RWPE2 (cell line): ENCODE measurements around the gene SOAT2.

Source experiments
- ATAC-seq: fragments of 200-7000 bp; cut with Tn5 transposase; 3 replicates; pipeline ENCODE4 v1.9.1; 2021; ENCODE audit warnings: low read depth
- DNase-seq: peaks from one replicate; pipeline ENCODE4 v3.0.0-alpha.2; 2020; ENCODE audit warnings: low spot score
- H3K27ac ChIP-seq: fragments of 450-650 bp; 2 replicates; pipeline ENCODE4 v1.5.1; 2017; ENCODE audit warnings: mild to moderate bottlenecking; ENCODE audit not compliant: poor library complexity, severe bottlenecking
- H3K27me3 ChIP-seq: fragments of 250-450 bp; sonication (Bioruptor Pico); 2 replicates; pipeline ENCODE4 v1.5.1; 2021; ENCODE audit warnings: mild to moderate bottlenecking, moderate library complexity; ENCODE audit not compliant: insufficient read depth, poor library complexity, severe bottlenecking
- H3K36me3 ChIP-seq: fragments of 250-450 bp; sonication (Bioruptor Pico); 2 replicates; pipeline ENCODE4 v1.5.1; 2020; ENCODE audit warnings: low read depth, mild to moderate bottlenecking, moderate library complexity
- H3K4me1 ChIP-seq: fragments of 250-450 bp; sonication (Bioruptor Pico); 2 replicates; pipeline ENCODE4 v1.5.1; 2021; ENCODE audit warnings: mild to moderate bottlenecking, moderate library complexity; ENCODE audit not compliant: insufficient read depth, poor library complexity, severe bottlenecking
- H3K4me3 ChIP-seq: fragments of 250-450 bp; sonication (Bioruptor Pico); 2 replicates; pipeline ENCODE4 v1.5.1; 2021; ENCODE audit warnings: mild to moderate bottlenecking, moderate library complexity; ENCODE audit not compliant: severe bottlenecking
- H3K9me3 ChIP-seq: fragments of 250-450 bp; sonication (Bioruptor Pico); 2 replicates; pipeline ENCODE4 v1.5.1; 2021; ENCODE audit warnings: mild to moderate bottlenecking, moderate library complexity; ENCODE audit not compliant: severe bottlenecking
- TF ChIP-seq, protein P1 (sequence below): fragments of 450-650 bp; IDR thresholded peaks from one replicate; pipeline ENCODE4 v1.5.1; 2017; ENCODE audit warnings: mild to moderate bottlenecking, moderate library complexity; ENCODE audit not compliant: poor library complexity, severe bottlenecking

The SOAT2 gene

GRCh38 chr12:53056901-53057300, 46.4 kb upstream of the SOAT2 start:
- no peak for DNase-seq
- peaks cover 18% of the 10 kb centered on the region for H3K4me1 ChIP-seq
- H3K27ac ChIP-seq, result no peak overlapping the region
- no peaks in the 10 kb centered on the region for H3K9me3 ChIP-seq
- H3K36me3 ChIP-seq, result peaks cover 21% of the 10 kb centered on the region
- TF ChIP-seq, protein P1, sequence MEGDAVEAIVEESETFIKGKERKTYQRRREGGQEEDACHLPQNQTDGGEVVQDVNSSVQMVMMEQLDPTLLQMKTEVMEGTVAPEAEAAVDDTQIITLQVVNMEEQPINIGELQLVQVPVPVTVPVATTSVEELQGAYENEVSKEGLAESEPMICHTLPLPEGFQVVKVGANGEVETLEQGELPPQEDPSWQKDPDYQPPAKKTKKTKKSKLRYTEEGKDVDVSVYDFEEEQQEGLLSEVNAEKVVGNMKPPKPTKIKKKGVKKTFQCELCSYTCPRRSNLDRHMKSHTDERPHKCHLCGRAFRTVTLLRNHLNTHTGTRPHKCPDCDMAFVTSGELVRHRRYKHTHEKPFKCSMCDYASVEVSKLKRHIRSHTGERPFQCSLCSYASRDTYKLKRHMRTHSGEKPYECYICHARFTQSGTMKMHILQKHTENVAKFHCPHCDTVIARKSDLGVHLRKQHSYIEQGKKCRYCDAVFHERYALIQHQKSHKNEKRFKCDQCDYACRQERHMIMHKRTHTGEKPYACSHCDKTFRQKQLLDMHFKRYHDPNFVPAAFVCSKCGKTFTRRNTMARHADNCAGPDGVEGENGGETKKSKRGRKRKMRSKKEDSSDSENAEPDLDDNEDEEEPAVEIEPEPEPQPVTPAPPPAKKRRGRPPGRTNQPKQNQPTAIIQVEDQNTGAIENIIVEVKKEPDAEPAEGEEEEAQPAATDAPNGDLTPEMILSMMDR, result no peak
- H3K27me3 ChIP-seq, result no peaks in the 10 kb centered on the region
- no peak overlapping the region for H3K4me3 ChIP-seq
- no peak for ATAC-seq

- Histone ChIP-seq H3K27ac (no peak overlapping the region), H3K9me3 (no peaks in the 10 kb centered on the region), H3K36me3 (peaks cover 24% of the 10 kb centered on the region), H3K27me3 (no peaks in the 10 kb centered on the region), H3K4me3 (no peak overlapping the region), H3K4me1 (peaks cover 11% of the 10 kb centered on the region)
- TF ChIP-seq, protein P1, result no peak
- no peak for ATAC-seq
- no peak for DNase-seq
Measured at GRCh38 chr12:53057816-53058500, 45.3 kb upstream of the SOAT2 start.

- DNase-seq (no peak), ATAC-seq (no peak)
- Histone ChIP-seq H3K27me3 (no peaks in the 10 kb centered on the region), H3K27ac (no peak overlapping the region), H3K4me1 (peaks cover 4% of the 10 kb centered on the region), H3K36me3 (peaks cover 28% of the 10 kb centered on the region), H3K4me3 (no peak overlapping the region), H3K9me3 (no peaks in the 10 kb centered on the region)
- TF ChIP-seq, protein P1, result no peak
Measured at GRCh38 chr12:53058674-53059433, 44.4 kb upstream of the SOAT2 start.

DNA sequence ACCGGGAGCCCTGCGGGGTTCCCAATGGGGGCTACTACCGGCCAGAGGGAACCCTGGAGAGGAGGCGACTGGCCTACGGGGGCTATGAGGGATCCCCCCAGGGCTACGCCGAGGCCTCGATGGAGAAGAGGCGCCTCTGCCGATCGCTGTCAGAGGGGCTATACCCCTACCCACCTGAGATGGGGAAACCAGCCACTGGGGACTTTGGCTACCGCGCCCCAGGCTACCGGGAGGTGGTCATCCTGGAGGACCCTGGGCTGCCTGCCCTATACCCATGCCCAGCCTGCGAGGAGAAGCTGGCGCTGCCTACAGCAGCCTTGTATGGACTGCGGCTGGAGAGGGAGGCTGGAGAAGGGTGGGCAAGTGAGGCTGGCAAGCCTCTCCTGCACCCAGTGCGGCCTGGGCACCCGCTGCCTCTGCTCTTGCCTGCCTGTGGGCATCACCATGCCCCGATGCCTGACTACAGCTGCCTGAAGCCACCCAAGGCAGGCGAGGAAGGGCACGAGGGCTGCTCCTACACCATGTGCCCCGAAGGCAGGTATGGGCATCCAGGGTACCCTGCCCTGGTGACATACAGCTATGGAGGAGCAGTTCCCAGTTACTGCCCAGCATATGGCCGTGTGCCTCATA, 43.7 kb upstream of the SOAT2 start:
- H3K36me3 ChIP-seq, result peaks cover 31% of the 10 kb centered on the region
- no peak for DNase-seq
- TF ChIP-seq, protein P1, result no peak
- H3K9me3 ChIP-seq, result no peaks in the 10 kb centered on the region
- ATAC-seq, result no peak
- H3K4me3 ChIP-seq, result no peak overlapping the region
- no peak overlapping the region for H3K27ac ChIP-seq
- H3K4me1 ChIP-seq, result peaks cover 4% of the 10 kb centered on the region
- H3K27me3 ChIP-seq, result no peaks in the 10 kb centered on the region
